DND-41 (cell line): Measurements from ENCODE around the gene STMN3.
"Not testable (repeated sequence)": the region's sequence is repeated elsewhere in the genome, so short reads cannot be mapped to it uniquely, and the experiment has no call there.

ENCODE experiments used
- ATAC-seq: fragments of 200-7000 bp; cut with Tn5 transposase; 3 replicates; pipeline ENCODE4 v1.9.1; 2021; ENCODE audit warnings: low read depth; ENCODE audit not compliant: insufficient read depth
- DNase-seq: peaks from one replicate; pipeline ENCODE4 v3.0.0-alpha.2; 2020
- H2AFZ ChIP-seq: 2 replicates; pipeline ENCODE4 v1.6.0; 2012; ENCODE audit warnings: low read depth, low read length
- H3K27ac ChIP-seq: 2 replicates; pipeline ENCODE4 v1.5.1; 2012; ENCODE audit warnings: low read length, inconsistent platforms
- H3K27me3 ChIP-seq: fragments of 200-600 bp; sonication (generic); 2 replicates; pipeline ENCODE4 v1.6.0; 2012; ENCODE audit warnings: low read length, mild to moderate bottlenecking, inconsistent platforms; ENCODE audit not compliant: insufficient read depth, poor library complexity
- H3K36me3 ChIP-seq: 2 replicates; pipeline ENCODE4 v1.5.1; 2012; ENCODE audit warnings: low read length, inconsistent platforms; ENCODE audit not compliant: insufficient read depth
- H3K4me1 ChIP-seq: 2 replicates; pipeline ENCODE4 v1.5.1; 2012; ENCODE audit warnings: mild to moderate bottlenecking, low read length; ENCODE audit not compliant: insufficient read depth
- H3K4me2 ChIP-seq: 2 replicates; pipeline ENCODE4 v1.6.0; 2012; ENCODE audit warnings: mild to moderate bottlenecking, moderate library complexity, low read length, inconsistent platforms; ENCODE audit not compliant: insufficient read depth
- H3K4me3 ChIP-seq, 2 experiments: fragments of 200-600 bp in 1 of 2; shearing (Covaris generic) in 1 of 2; 2 replicates each; pipeline ENCODE4 v1.5.1; 2012 to 2016; ENCODE audit warnings: inconsistent platforms in 2 of 2, low read length in 2 of 2, mild to moderate bottlenecking in 2 of 2, low read depth in 1 of 2, moderate library complexity in 1 of 2
- H3K79me2 ChIP-seq: 2 replicates; pipeline ENCODE4 v1.6.0; 2012; ENCODE audit warnings: low read length, inconsistent platforms; ENCODE audit not compliant: insufficient read depth
- H3K9ac ChIP-seq: 2 replicates; pipeline ENCODE4 v1.6.0; 2012; ENCODE audit warnings: low read depth, mild to moderate bottlenecking, inconsistent platforms, low read length, moderate library complexity
- H3K9me3 ChIP-seq: 2 replicates; pipeline ENCODE4 v1.5.1; 2012; ENCODE audit warnings: low read length, moderate library complexity, mild to moderate bottlenecking, inconsistent platforms; ENCODE audit not compliant: insufficient read depth, severe bottlenecking
- H4K20me1 ChIP-seq: 2 replicates; pipeline ENCODE4 v1.6.0; 2012; ENCODE audit warnings: low read length; ENCODE audit not compliant: insufficient read depth
- EZH2 ChIP-seq: IDR thresholded peaks from 3 replicates; pipeline ENCODE4 v1.6.1; 2012; ENCODE audit warnings: borderline replicate concordance, low read depth, mild to moderate bottlenecking, moderate library complexity, low read length, inconsistent platforms; ENCODE audit not compliant: severe bottlenecking
- TF ChIP-seq, protein P1 (sequence below): IDR thresholded peaks from 2 replicates; pipeline ENCODE4 v1.5.1; 2012; ENCODE audit warnings: borderline replicate concordance, low read length, moderate library complexity, mild to moderate bottlenecking; ENCODE audit not compliant: poor library complexity, severe bottlenecking; ENCODE audit errors: extremely low read depth

STMN3 gene

DNA sequence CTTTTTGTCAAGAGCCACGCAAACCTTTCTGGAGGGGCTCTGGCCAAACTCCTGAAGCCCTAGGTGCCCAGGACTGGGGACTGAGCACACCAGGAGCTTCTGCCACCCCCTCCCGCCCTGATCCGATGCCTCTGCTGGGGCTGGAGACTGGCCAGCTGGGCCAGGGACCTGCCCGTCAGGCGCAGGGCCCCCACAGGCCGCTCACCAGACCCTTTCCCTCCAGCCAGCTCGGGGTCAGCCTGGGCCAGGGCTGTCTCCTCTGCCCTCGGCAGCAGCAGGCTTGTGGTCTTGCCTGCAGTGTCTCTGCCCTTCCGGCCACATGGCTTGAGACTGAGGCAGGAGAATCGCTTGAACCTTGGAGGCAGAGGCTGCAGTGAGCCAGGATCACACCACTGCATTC lies 19.4 kb upstream of the STMN3 start:
- Histone ChIP-seq H3K4me2 (no peak overlapping the region), H3K4me1 (no peaks in the 10 kb centered on the region), H3K9ac (no peak overlapping the region), H3K9me3 (no peaks in the 10 kb centered on the region), H3K27ac (no peak overlapping the region), H2AFZ (no peak overlapping the region), H3K27me3 (no peaks in the 10 kb centered on the region), H3K79me2 (no peaks in the 10 kb centered on the region), H3K36me3 (peaks cover 69% of the 10 kb centered on the region), H3K4me3 (no peak overlapping the region), H4K20me1 (no peaks in the 10 kb centered on the region)
- no peak for DNase-seq
- TF ChIP-seq, protein P1, sequence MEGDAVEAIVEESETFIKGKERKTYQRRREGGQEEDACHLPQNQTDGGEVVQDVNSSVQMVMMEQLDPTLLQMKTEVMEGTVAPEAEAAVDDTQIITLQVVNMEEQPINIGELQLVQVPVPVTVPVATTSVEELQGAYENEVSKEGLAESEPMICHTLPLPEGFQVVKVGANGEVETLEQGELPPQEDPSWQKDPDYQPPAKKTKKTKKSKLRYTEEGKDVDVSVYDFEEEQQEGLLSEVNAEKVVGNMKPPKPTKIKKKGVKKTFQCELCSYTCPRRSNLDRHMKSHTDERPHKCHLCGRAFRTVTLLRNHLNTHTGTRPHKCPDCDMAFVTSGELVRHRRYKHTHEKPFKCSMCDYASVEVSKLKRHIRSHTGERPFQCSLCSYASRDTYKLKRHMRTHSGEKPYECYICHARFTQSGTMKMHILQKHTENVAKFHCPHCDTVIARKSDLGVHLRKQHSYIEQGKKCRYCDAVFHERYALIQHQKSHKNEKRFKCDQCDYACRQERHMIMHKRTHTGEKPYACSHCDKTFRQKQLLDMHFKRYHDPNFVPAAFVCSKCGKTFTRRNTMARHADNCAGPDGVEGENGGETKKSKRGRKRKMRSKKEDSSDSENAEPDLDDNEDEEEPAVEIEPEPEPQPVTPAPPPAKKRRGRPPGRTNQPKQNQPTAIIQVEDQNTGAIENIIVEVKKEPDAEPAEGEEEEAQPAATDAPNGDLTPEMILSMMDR: no peak
- no peak for TF ChIP-seq EZH2
- no peak for ATAC-seq

DNA sequence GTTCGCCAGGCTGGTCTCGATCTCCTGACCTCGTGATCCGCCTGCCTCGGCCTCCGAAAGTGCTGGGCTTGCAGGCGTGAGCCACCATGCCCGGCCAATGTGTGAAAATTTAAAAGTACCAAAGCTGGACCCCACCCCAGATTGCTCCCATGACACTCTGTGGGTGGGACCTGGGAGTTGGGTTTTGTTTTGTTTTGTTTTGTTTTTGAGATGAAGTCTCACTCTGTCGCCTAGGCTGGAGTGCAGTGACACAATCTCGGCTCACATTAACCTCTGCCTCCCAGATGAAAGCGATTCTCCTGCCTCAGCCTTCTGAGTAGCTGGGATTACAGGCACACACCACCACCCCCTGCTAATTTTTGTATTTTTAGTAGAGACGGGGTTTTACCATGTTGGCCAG lies 18.5 kb upstream of the STMN3 start:
- not testable (repeated sequence) for H3K27ac ChIP-seq, H3K4me2 ChIP-seq, H3K4me3 ChIP-seq, H3K4me1 ChIP-seq, H2AFZ ChIP-seq, ATAC-seq, H3K9ac ChIP-seq, DNase-seq, H3K27me3 ChIP-seq, H4K20me1 ChIP-seq, H3K9me3 ChIP-seq, H3K79me2 ChIP-seq
- peaks cover 69% of the 10 kb centered on the region for H3K36me3 ChIP-seq

DNA sequence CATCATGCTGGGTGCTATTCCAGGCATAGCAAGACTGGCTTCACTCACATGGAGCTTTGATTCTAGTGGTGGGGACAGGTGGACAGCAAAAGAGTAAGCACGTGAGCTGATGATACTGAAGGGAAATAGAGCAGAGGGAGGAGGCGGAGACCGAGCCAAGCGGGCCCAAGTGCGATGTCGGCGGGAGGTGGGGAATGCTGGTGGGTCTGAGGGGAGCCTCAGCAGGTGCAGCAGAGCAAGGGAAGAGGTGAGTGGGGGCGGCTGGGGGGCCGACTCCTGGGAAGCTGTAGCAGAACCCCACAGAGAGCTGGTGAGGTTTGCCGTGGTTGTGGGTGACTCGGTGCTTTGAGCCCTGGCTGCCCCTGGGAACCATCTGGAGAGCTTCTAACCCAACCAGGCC lies 15.1 kb upstream of the STMN3 start:
- Histone ChIP-seq H3K4me1 (no peaks in the 10 kb centered on the region), H3K4me3 (no peak overlapping the region), H4K20me1 (peaks cover 13% of the 10 kb centered on the region; the same call in 1 of the 2 replicates), H3K79me2 (peaks cover 13% of the 10 kb centered on the region; the same call in 1 of the 2 replicates), H3K9me3 (no peaks in the 10 kb centered on the region), H3K27ac (no peak overlapping the region), H2AFZ (no peak overlapping the region), H3K4me2 (no peak overlapping the region), H3K9ac (no peak overlapping the region), H3K36me3 (peaks cover 71% of the 10 kb centered on the region), H3K27me3 (no peaks in the 10 kb centered on the region)
- no peak for ATAC-seq
- no peak for TF ChIP-seq EZH2
- DNase-seq: no peak

DNA sequence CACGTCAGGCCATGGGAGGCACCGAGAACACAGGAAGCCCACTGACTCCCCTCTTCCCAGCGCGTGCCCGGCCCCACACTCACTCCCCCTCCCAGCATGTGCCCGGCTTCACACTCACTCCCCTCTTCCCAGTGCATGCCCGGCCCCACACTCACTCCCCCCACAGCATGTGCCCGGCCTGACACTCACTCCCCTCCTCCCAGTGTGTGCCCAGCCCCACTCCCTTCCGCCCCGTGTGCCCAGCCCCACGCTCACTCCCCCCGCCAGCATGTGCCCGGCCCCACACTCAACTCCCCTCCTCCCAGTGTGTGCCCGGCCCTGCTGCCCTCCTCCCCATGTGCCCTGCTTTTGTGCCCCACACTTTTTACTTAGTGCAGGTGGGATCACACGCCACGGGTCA lies 14.6 kb upstream of the STMN3 start:
- Histone ChIP-seq H4K20me1 (peaks cover 13% of the 10 kb centered on the region; the same call in 1 of the 2 replicates), H3K4me2 (no peak overlapping the region), H3K4me1 (no peaks in the 10 kb centered on the region), H3K36me3 (peaks cover 76% of the 10 kb centered on the region), H3K27me3 (no peaks in the 10 kb centered on the region), H3K27ac (no peak overlapping the region), H2AFZ (no peak overlapping the region), H3K9ac (no peak overlapping the region), H3K4me3 (no peak overlapping the region), H3K9me3 (no peaks in the 10 kb centered on the region), H3K79me2 (peaks cover 15% of the 10 kb centered on the region; the same call in 1 of the 2 replicates)
- TF ChIP-seq, protein P1: no peak
- no peak for TF ChIP-seq EZH2
- no peak for DNase-seq
- ATAC-seq: no peak
